ENCODE measurements around the gene KNDC1.
"Not testable (repeated sequence)": the region's sequence is repeated elsewhere in the genome, so short reads cannot be mapped to it uniquely, and the experiment has no call there.

Gene KNDC1

GRCh38 chr10:133162178-133162909 is 2.3 kb downstream of the KNDC1 start:
- no peak for DNase-seq (ENCODE audit: low read depth)

- no peak for DNase-seq (ENCODE audit: low read depth)
These were observed 3.2 kb downstream of the KNDC1 start for GRCh38 chr10:133162910-133163856.

GRCh38 chr10:133163889-133164815 is 4.1 kb downstream of the KNDC1 start:
- DNase-seq (ENCODE audit: low read depth) = no peak

DNA sequence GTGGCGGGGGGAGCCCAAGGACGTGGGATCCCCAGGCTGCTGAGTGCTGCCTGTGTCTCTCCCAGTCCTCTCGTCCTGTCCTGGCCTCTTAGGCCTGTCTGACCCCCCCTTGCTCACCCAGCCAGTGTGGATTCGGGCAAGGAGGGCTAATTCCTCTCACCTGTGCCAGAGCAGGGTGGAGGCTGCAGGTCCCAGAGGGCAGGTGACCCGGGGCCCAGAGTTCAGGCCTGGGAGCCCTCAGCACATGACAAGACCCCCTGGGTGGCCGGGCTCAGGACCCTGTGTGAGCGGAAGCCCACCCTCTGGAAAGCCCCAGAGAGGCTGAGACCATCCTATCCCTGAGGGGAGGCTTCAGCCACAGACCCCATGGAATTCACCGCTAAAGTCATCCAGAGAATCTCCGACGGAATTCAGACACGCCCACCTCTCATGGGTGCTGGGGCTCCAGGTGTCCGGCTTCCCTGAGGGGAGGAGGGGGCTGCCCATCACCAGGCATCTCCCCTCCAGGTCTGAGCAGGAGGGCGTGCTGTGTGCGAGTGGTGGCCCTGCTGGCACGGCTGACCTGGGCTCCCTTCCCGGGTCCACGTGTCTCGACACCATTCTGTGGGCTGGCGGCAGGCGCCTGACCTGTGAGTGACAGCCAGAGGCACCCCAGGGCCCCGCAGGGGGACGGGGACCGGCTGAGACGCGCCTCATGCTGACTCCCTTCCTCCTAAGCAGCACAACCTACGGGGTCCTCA is 5.0 kb downstream of the KNDC1 start:
- DNase-seq (ENCODE audit: low read depth) = no peak

DNA sequence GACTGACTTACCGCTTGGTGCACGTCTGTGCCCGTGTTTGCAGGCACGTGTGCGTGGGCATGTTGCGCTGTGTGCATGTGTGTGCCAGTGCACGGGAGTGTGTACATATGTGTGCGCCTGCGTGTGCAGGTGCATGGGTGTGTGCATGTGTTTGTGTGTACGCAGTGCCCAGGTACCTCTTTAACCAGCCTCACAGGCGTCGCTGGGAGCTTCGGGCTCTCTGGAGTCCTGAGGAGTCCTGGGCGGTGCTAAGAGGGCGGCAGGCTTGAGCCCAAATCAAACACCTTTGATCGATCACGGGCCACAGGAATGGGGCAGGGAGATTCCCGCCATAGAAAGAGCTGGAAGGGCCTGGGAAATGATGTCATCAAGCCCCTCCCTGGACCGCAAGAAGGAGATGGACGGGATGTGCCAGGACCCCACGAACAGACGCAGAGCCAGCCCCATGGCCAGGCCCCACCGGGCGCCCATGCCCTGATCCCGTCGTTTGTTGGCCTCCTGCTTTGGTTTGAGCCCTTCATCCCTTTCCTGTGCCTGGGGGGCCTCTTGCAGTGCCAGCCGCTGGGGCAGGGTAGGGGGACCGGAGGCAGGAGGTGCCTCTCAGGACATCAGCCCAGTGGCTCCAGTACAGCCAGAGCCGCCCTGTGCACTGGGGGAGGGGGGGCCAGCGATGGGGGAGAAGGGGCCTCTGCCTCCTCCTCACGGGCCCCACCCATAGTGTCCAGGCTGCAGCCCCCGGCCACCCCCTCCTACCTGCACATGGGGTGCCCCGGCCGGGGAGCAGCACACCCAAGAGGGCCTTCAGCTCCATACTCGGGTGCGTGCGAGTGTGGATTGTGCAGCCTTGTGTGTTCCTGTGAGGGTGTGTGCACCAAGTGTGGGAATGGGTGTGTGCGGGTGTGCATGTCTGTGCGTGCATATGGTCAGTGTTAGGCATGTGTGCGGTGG is 5.8 kb downstream of the KNDC1 start:
- DNase-seq (ENCODE audit: low read depth) = no peak

DNA sequence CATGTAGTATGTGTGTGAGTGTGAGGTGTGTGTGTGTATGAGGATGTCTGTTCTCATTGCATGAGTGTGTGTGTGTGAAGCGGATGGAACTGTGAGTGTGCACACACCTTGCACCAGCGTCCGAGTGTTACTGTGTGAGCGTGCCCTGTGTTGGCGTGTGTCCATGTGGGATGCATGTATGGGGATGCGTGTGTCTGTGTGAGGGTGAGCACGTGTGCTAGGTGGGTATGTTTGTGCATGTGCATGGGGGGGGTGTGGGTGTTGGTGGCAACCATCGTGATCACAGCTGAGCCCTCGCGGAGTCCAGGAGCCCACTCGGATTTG is 6.4 kb downstream of the KNDC1 start:
- no peak for DNase-seq (ENCODE audit: low read depth)

- no peak for DNase-seq (ENCODE audit: low read depth)
These were observed 7.0 kb downstream of the KNDC1 start for GRCh38 chr10:133166828-133167692.

- DNase-seq (ENCODE audit: low read depth) = no peak
These were observed 7.9 kb downstream of the KNDC1 start for GRCh38 chr10:133167693-133168616.

DNA sequence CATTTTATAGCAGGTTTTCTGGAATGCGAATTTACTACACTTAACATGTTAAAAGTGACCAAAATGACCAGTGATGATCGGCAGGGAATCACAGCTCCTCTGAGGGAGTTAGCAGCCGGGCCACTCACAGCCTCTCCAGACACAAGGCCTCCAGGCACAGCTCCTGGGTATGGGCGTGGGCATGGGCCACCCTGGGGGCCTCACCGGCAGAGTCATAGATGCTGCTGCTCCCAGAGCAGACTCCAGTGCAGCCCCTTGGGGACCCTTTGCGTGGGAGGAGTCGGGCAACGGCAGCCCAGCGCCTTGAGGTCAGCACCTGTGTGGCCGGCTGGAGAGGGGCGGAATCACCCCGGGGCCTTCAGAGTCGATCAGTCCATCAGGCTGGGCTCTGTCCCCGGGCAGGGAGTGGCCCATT is 8.6 kb downstream of the KNDC1 start:
- DNase-seq (ENCODE audit: low read depth) = no peak

DNA sequence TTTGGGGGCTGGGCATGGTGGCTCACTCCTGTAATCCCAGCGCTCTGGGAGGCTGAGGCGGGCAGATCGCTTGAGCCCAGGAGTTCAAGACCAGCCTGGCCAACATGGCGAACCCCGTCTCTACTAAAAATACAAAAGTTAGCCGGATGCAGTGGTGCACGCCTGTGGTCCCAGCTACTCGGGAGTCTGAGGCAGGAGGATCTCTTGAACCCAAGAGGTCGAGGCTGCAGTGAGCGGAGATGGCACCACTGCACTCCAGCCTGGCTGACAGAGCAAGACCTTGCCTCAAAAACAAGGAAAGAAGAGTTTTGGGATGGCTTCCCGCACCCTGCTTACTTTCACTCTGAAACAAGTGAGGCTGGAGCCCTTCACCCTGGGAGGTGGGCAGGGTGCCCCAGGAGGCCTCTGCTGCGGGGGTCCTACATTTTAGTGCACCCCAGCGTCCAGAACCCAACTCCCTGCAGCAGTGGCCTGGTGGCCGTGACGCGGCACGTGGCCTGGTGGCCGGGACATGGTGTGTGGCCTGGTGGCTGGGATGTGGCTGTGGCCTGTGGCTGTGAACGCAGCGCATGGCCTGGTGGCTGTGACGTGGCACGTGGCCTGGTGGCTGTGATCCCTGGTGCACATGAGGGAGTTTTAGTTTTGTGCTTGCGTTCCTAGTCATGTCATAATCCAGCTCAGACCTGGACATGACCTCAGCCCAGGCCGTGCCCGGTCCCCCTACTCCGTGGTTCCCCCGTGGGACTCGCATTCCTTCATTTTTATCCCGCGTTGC is 9.3 kb downstream of the KNDC1 start:
- no peak for DNase-seq (ENCODE audit: low read depth)

- no peak for DNase-seq (ENCODE audit: low read depth)
These were observed 10.1 kb downstream of the KNDC1 start for GRCh38 chr10:133170092-133170491.

- no peak for DNase-seq (ENCODE audit: low read depth)
These were observed 14.0 kb downstream of the KNDC1 start for GRCh38 chr10:133173860-133174640.

GRCh38 chr10:133174689-133175263 is 14.8 kb downstream of the KNDC1 start:
- no peak for DNase-seq (ENCODE audit: low read depth)

GRCh38 chr10:133175624-133176023 is 15.6 kb downstream of the KNDC1 start:
- DNase-seq (ENCODE audit: low read depth) = not testable (repeated sequence)

- DNase-seq (ENCODE audit: low read depth) = no peak
These were observed 16.5 kb downstream of the KNDC1 start for GRCh38 chr10:133176546-133176945.

Data from non-pigmented ciliary epithelial cell (primary cell).